Mucosa of gallbladder (tissue), 1 donor: ENCODE results near the gene C1orf198. TPM values are rescaled to one million over a fixed set of nuclear protein-coding genes. Genes with fewer than 3 reads are reported as not detected.

Experiments
- DNase-seq: peaks from one replicate; pipeline ENCODE4 v3.0.0-alpha.2; 2020; ENCODE audit warnings: low spot score
- total RNA-seq: library from RNA; stranded (reverse); gene quantifications from one replicate; pipeline ENCODE4 v1.2.1, GENCODE V29; 2021
- donor health status: DM: no; HTN: no; CAD: no.

C1orf198 gene
- 152 TPM for total RNA-seq

- peak; percentile 74 for DNase-seq
Measured at GRCh38 chr1:230867903-230868735, at the start of gene C1orf198. Gene C1orf198 (minus strand): TSS chr1:230868521. CDS start chr1:230868512, 9 bp downstream.

- DNase-seq, result peak; percentile 84
Measured at GRCh38 chr1:230917284-230918135, 49.2 kb upstream of the C1orf198 start.

GRCh38 chr1:230916587-230917283 is 48.4 kb upstream of the C1orf198 start:
- DNase-seq, result no peak

- no peak for DNase-seq
Measured at GRCh38 chr1:230915078-230915477, 46.8 kb upstream of the C1orf198 start.

- DNase-seq, result no peak
Measured at GRCh38 chr1:230913496-230913895, 45.2 kb upstream of the C1orf198 start.

GRCh38 chr1:230910755-230911117 is 42.4 kb upstream of the C1orf198 start:
- DNase-seq, result no peak

- no peak for DNase-seq
Measured at GRCh38 chr1:230909974-230910754, 41.8 kb upstream of the C1orf198 start.

GRCh38 chr1:230907472-230908205 is 39.3 kb upstream of the C1orf198 start:
- DNase-seq, result no peak

- DNase-seq, result no peak
Measured at GRCh38 chr1:230906226-230906625, 37.9 kb upstream of the C1orf198 start.

- no peak for DNase-seq
Measured at GRCh38 chr1:230905733-230906132, 37.4 kb upstream of the C1orf198 start.

GRCh38 chr1:230902349-230902923 is 34.1 kb upstream of the C1orf198 start:
- DNase-seq, result no peak

- DNase-seq, result no peak
Measured at GRCh38 chr1:230901671-230902070, 33.4 kb upstream of the C1orf198 start.

- no peak for DNase-seq
Measured at GRCh38 chr1:230900984-230901383, 32.7 kb upstream of the C1orf198 start.

- DNase-seq, result no peak
Measured at GRCh38 chr1:230899841-230900251, 31.5 kb upstream of the C1orf198 start.

GRCh38 chr1:230898748-230899147 is 30.4 kb upstream of the C1orf198 start:
- DNase-seq, result no peak

- DNase-seq, result no peak
Measured at GRCh38 chr1:230898144-230898543, 29.8 kb upstream of the C1orf198 start.

- DNase-seq, result no peak
Measured at GRCh38 chr1:230896779-230897178, 28.5 kb upstream of the C1orf198 start.

- no peak for DNase-seq
Measured at GRCh38 chr1:230895452-230895851, 27.1 kb upstream of the C1orf198 start.

GRCh38 chr1:230894664-230895063 is 26.3 kb upstream of the C1orf198 start:
- DNase-seq, result no peak

GRCh38 chr1:230894032-230894431 is 25.7 kb upstream of the C1orf198 start:
- no peak for DNase-seq
